KMS-11 (cell line): ENCODE results near the gene MYBL2.

ENCODE experiments used
- H2AFZ ChIP-seq: fragments of 200-600 bp; sonication (generic); 2 replicates; pipeline ENCODE4 v1.6.1; 2016; ENCODE audit warnings: antibody characterized with exemption, mixed run types, low read depth
- H3K27ac ChIP-seq: fragments of 200-600 bp; sonication (generic); 2 replicates; pipeline ENCODE4 v1.6.1; 2016; ENCODE audit warnings: mild to moderate bottlenecking, mixed run types
- H3K27me3 ChIP-seq: fragments of 200-600 bp; sonication (generic); 2 replicates; pipeline ENCODE4 v1.6.1; 2017; ENCODE audit warnings: mild to moderate bottlenecking, low read depth, mixed run types, moderate library complexity; ENCODE audit not compliant: insufficient read depth
- H3K36me3 ChIP-seq: fragments of 200-600 bp; sonication (generic); 2 replicates; pipeline ENCODE4 v1.6.1; 2017; ENCODE audit warnings: mild to moderate bottlenecking, mixed run types; ENCODE audit not compliant: insufficient read depth
- H3K4me1 ChIP-seq: fragments of 200-600 bp; sonication (generic); 2 replicates; pipeline ENCODE4 v1.6.1; 2016; ENCODE audit warnings: mild to moderate bottlenecking, low read depth, mixed run types; ENCODE audit not compliant: poor library complexity, severe bottlenecking
- H3K4me2 ChIP-seq: fragments of 200-600 bp; sonication (generic); 2 replicates; pipeline ENCODE4 v1.7.0; 2016; ENCODE audit warnings: mild to moderate bottlenecking, mixed run types
- H3K4me3 ChIP-seq: fragments of 200-600 bp; sonication (generic); IDR thresholded peaks from 2 replicates; pipeline ENCODE4 v1.6.1; 2017; ENCODE audit warnings: low read depth, low read length, mixed read lengths; ENCODE audit not compliant: insufficient read depth
- H3K79me2 ChIP-seq: fragments of 200-600 bp; sonication (generic); 2 replicates; pipeline ENCODE4 v1.6.1; 2016; ENCODE audit warnings: low read depth, mixed run types; ENCODE audit not compliant: insufficient read depth
- H3K9ac ChIP-seq: fragments of 200-600 bp; sonication (generic); 2 replicates; pipeline ENCODE4 v1.6.1; 2016; ENCODE audit warnings: mild to moderate bottlenecking, mixed run types
- H4K20me1 ChIP-seq: fragments of 200-600 bp; sonication (generic); 2 replicates; pipeline ENCODE4 v1.6.1; 2016; ENCODE audit warnings: mild to moderate bottlenecking, mixed run types; ENCODE audit not compliant: insufficient read depth
- TF ChIP-seq, protein P1 (sequence below): fragments of 200-600 bp; sonication (generic); conservative IDR thresholded peaks from 2 replicates; pipeline ENCODE4 v1.6.1; 2017; ENCODE audit warnings: low read depth, mild to moderate bottlenecking, antibody characterized with exemption, low read length, moderate library complexity, mixed read lengths

MYBL2 gene

DNA sequence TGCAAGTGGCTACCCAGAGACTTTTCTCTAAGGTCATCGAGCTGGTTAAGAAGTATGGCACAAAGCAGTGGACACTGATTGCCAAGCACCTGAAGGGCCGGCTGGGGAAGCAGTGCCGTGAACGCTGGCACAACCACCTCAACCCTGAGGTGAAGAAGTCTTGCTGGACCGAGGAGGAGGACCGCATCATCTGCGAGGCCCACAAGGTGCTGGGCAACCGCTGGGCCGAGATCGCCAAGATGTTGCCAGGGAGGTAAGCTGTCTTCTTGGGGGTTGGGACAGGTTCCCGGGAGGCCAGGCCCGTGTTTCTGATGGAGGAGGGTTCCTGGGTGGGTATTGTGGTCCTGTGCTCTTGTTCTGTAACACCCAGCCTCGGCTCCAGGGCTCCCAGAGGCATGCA is 19.9 kb downstream of the MYBL2 start:
- Histone ChIP-seq H3K4me3 (no peak overlapping the region), H3K4me1 (peaks cover 90% of the 10 kb centered on the region), H3K36me3 (peaks cover 32% of the 10 kb centered on the region), H3K79me2 (peaks cover 60% of the 10 kb centered on the region), H2AFZ (no peak overlapping the region), H3K27me3 (no peaks in the 10 kb centered on the region), H4K20me1 (no peaks in the 10 kb centered on the region), H3K27ac (peak overlapping the region; percentile 25; the same call in 1 of the 2 replicates), H3K4me2 (no peak overlapping the region), H3K9ac (no peak overlapping the region)
- TF ChIP-seq, protein P1, sequence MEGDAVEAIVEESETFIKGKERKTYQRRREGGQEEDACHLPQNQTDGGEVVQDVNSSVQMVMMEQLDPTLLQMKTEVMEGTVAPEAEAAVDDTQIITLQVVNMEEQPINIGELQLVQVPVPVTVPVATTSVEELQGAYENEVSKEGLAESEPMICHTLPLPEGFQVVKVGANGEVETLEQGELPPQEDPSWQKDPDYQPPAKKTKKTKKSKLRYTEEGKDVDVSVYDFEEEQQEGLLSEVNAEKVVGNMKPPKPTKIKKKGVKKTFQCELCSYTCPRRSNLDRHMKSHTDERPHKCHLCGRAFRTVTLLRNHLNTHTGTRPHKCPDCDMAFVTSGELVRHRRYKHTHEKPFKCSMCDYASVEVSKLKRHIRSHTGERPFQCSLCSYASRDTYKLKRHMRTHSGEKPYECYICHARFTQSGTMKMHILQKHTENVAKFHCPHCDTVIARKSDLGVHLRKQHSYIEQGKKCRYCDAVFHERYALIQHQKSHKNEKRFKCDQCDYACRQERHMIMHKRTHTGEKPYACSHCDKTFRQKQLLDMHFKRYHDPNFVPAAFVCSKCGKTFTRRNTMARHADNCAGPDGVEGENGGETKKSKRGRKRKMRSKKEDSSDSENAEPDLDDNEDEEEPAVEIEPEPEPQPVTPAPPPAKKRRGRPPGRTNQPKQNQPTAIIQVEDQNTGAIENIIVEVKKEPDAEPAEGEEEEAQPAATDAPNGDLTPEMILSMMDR, result no peak

DNA sequence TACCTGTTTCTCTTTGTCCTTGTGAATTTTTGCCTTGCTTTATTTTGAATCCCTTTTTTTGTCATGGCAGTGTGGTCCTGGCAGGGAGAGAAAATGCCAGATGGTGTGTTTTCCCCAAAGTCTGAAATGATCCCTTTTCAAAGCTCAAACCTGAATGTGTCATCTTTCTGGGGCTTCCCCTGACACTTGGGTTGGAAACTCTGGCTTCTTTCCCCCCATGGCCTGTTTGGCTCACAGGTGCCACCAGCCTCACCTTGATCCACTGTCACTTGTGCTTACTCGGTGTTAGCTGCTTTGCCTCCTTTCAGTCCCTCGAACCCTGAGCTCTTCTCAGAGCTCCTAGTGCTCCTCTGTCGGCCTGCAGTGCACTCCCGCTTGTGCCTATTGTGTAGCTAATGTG is 22.3 kb downstream of the MYBL2 start:
- Histone ChIP-seq H3K4me2 (peak overlapping the region; percentile 9; the same call in 1 of the 2 replicates), H3K79me2 (peaks cover 45% of the 10 kb centered on the region), H3K9ac (no peak overlapping the region), H3K27ac (peak overlapping the region; percentile 25; the same call in 1 of the 2 replicates), H3K4me3 (no peak overlapping the region), H3K4me1 (peaks cover 71% of the 10 kb centered on the region), H4K20me1 (no peaks in the 10 kb centered on the region), H3K27me3 (no peaks in the 10 kb centered on the region), H3K36me3 (peaks cover 31% of the 10 kb centered on the region), H2AFZ (no peak overlapping the region)
- TF ChIP-seq, protein P1, result no peak

DNA sequence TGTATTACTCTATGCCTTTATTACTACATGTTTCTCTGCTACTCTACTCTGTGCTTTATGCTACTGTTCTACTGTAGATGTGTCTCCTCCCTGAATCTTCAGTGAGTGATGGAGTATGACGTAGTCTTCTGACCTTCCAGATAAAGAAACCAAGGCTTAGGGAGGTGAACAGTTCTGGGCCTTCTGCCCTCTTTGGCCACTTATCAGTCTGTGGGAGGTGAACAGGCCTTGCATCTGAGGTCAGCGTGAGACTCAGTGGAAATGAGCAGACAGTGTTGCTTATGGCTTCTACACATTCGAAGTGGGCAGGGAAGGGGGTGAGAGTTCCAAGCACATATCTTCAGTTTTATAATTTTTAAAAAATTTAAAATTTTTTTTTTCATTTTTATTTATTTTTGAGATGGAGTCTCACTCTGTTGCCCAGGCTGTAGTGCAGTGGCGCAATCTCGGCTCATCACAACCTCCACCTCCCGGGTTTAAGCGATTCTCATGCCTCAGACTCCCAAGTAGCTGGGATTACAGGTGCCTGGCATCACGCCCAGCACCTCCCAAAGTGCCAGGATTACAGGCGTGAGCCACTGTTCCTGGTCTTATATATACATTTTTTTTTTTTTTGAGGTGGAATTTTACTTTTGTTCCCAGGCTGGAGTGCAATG is 24.2 kb downstream of the MYBL2 start:
- Histone ChIP-seq H3K79me2 (peaks cover 43% of the 10 kb centered on the region), H3K4me3 (no peak overlapping the region), H3K36me3 (peaks cover 35% of the 10 kb centered on the region), H4K20me1 (no peaks in the 10 kb centered on the region), H2AFZ (no peak overlapping the region), H3K27ac (no peak overlapping the region; the same call in 1 of the 2 replicates), H3K9ac (no peak overlapping the region), H3K4me1 (peaks cover 57% of the 10 kb centered on the region), H3K27me3 (no peaks in the 10 kb centered on the region), H3K4me2 (no peak overlapping the region)
- TF ChIP-seq, protein P1, result no peak

DNA sequence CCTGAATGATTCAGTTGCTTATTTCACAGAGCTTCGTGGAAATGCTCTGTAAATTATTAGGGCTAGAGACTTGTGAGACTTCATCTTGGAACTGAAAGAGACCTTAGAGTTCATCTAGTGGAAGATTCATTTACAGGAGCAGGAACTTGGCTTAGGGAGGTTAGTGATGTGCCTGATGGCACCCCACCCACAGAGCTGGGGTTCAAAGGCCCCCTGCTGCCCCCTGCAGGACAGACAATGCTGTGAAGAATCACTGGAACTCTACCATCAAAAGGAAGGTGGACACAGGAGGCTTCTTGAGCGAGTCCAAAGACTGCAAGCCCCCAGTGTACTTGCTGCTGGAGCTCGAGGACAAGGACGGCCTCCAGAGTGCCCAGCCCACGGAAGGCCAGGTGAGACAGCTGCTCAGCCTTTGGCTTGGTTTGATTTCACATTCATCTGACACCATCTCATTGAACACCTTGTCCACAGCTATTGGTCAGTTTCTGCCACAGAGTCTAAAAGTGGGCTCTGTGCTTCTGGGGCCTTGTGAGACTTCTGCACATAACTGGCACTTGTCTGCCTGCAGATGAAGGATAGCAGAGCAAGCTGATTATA is 25.1 kb downstream of the MYBL2 start:
- H3K4me1 ChIP-seq, result peaks cover 48% of the 10 kb centered on the region
- H3K9ac ChIP-seq, result no peak overlapping the region
- TF ChIP-seq, protein P1, result peak; percentile 93
- no peak overlapping the region for H3K27ac ChIP-seq
- H3K4me2 ChIP-seq, result no peak overlapping the region
- no peaks in the 10 kb centered on the region for H4K20me1 ChIP-seq
- peaks cover 35% of the 10 kb centered on the region for H3K79me2 ChIP-seq
- H3K36me3 ChIP-seq, result peaks cover 34% of the 10 kb centered on the region
- H3K27me3 ChIP-seq, result no peaks in the 10 kb centered on the region
- no peak overlapping the region for H2AFZ ChIP-seq
- no peak overlapping the region for H3K4me3 ChIP-seq
